Neural progenitor cell (in vitro differentiated cells): Measurements from ENCODE around the gene P4HA1. TPM values are rescaled to one million over a fixed set of nuclear protein-coding genes. Genes with fewer than 3 reads are reported as not detected.
"Not testable (repeated sequence)": the region's sequence is repeated elsewhere in the genome, so short reads cannot be mapped to it uniquely, and the experiment has no call there.

Experiments used
- DNase-seq: peaks from one replicate; pipeline ENCODE4 v3.0.0-alpha.2; 2016; ENCODE audit warnings: low spot score
- H2AFZ ChIP-seq: fragments of 200-600 bp; sonication (generic); replicated peaks from 2 replicates; pipeline ENCODE4 v1.6.1; 2016; ENCODE audit warnings: antibody characterized with exemption
- H3F3A ChIP-seq: fragments of 200-600 bp; sonication (generic); 2 replicates; pipeline ENCODE4 v1.6.1; 2016; ENCODE audit warnings: antibody characterized with exemption, low read depth
- H3K27ac ChIP-seq: fragments of 200-600 bp; sonication (generic); 2 replicates; pipeline ENCODE4 v1.5.1; 2016; ENCODE audit warnings: mild to moderate bottlenecking
- H3K27me3 ChIP-seq: fragments of 200-600 bp; sonication (generic); 2 replicates; pipeline ENCODE4 v1.6.1; 2016; ENCODE audit warnings: mild to moderate bottlenecking, moderate library complexity
- H3K36me3 ChIP-seq: fragments of 200-600 bp; sonication (generic); 2 replicates; pipeline ENCODE4 v1.5.1; 2016
- H3K4me1 ChIP-seq: fragments of 200-600 bp; sonication (generic); 2 replicates; pipeline ENCODE4 v1.6.1; 2016; ENCODE audit warnings: mixed run types
- H3K4me2 ChIP-seq: fragments of 200-600 bp; sonication (generic); 2 replicates; pipeline ENCODE4 v1.6.1; 2016
- H3K4me3 ChIP-seq: fragments of 200-600 bp; sonication (generic); 2 replicates; pipeline ENCODE4 v1.5.1; 2016
- H3K79me2 ChIP-seq: fragments of 200-600 bp; sonication (generic); 2 replicates; pipeline ENCODE4 v1.6.1; 2016; ENCODE audit warnings: low read depth
- H3K9ac ChIP-seq: fragments of 200-600 bp; sonication (generic); 2 replicates; pipeline ENCODE4 v1.6.1; 2016
- H3K9me3 ChIP-seq: fragments of 200-600 bp; sonication (generic); 2 replicates; pipeline ENCODE4 v1.5.1; 2016; ENCODE audit warnings: low read depth
- H4K20me1 ChIP-seq: fragments of 200-600 bp; sonication (generic); 2 replicates; pipeline ENCODE4 v1.6.1; 2016; ENCODE audit warnings: low read depth
- H3K27ac Mint-ChIP-seq: 3 replicates; pipeline ENCODE4 v1.8.0; 2021; ENCODE audit warnings: mixed read lengths
- H3K27me3 Mint-ChIP-seq: 2 replicates; pipeline ENCODE4 v1.8.0; 2022; ENCODE audit warnings: low read depth, mild to moderate bottlenecking, inconsistent platforms, moderate library complexity, mixed read lengths; ENCODE audit not compliant: insufficient read depth
- H3K36me3 Mint-ChIP-seq: 3 replicates; pipeline ENCODE4 v1.8.0; 2021; ENCODE audit warnings: mixed read lengths
- H3K4me1 Mint-ChIP-seq: 3 replicates; pipeline ENCODE4 v1.8.0; 2021; ENCODE audit warnings: mixed read lengths
- H3K4me3 Mint-ChIP-seq: 3 replicates; pipeline ENCODE4 v1.8.0; 2021; ENCODE audit warnings: mild to moderate bottlenecking, moderate library complexity, mixed read lengths
- H3K9me3 Mint-ChIP-seq: 3 replicates; pipeline ENCODE4 v1.8.0; 2020; ENCODE audit warnings: mixed read lengths
- CTCF ChIP-seq: fragments of 200-600 bp; sonication (generic); IDR thresholded peaks from 2 replicates; pipeline ENCODE4 v1.5.1; 2017; ENCODE audit warnings: antibody characterized with exemption, mild to moderate bottlenecking
- EZH2 ChIP-seq: fragments of 200-600 bp; sonication (generic); IDR thresholded peaks from 2 replicates; pipeline ENCODE4 v1.6.1; 2017; ENCODE audit warnings: antibody characterized with exemption, mild to moderate bottlenecking, moderate library complexity
- EZH2phosphoT487 ChIP-seq: fragments of 200-600 bp; sonication (generic); IDR thresholded peaks from 2 replicates; pipeline ENCODE4 v1.6.1; 2017; ENCODE audit warnings: antibody characterized with exemption
- total RNA-seq: library from RNA; depleted of rRNA; stranded (reverse); fragments of >200 nt; gene quantifications from 2 replicates; pipeline ENCODE4 v1.2.3, GENCODE V29; 2015; ENCODE audit warnings: low replicate concordance

The P4HA1 gene
- total RNA-seq, 1 donor from 2014 or later: 200 TPM

GRCh38 chr10:73119457-73119856, 22.8 kb upstream of the P4HA1 start:
- Histone ChIP-seq H3K27me3 (no peaks in the 10 kb centered on the region), H3K4me2 (no peak overlapping the region), H4K20me1 (no peaks in the 10 kb centered on the region), H3K79me2 (no peaks in the 10 kb centered on the region), H2AFZ (no peak overlapping the region), H3F3A (peaks cover 3% of the 10 kb centered on the region), H3K36me3 (no peaks in the 10 kb centered on the region), H3K9ac (no peak overlapping the region), H3K9me3 (no peaks in the 10 kb centered on the region), H3K27ac (no peak overlapping the region), H3K4me1 (no peaks in the 10 kb centered on the region), H3K4me3 (no peak overlapping the region)
- Mint-ChIP-seq H3K4me1 (peaks cover 6% of the 10 kb centered on the region), H3K36me3 (no peaks in the 10 kb centered on the region), H3K27ac (no peak overlapping the region), H3K4me3 (no peak overlapping the region), H3K27me3 (no peaks in the 10 kb centered on the region), H3K9me3 (no peaks in the 10 kb centered on the region)
- no peak for DNase-seq
- no peak for TF ChIP-seq EZH2
- no peak for TF ChIP-seq CTCF
- TF ChIP-seq EZH2phosphoT487: no peak

GRCh38 chr10:73117976-73118743, 21.5 kb upstream of the P4HA1 start:
- H3K4me2 ChIP-seq: no peak overlapping the region
- no peaks in the 10 kb centered on the region for H3K4me1 ChIP-seq

GRCh38 chr10:73116017-73116416, 19.4 kb upstream of the P4HA1 start:
- no peaks in the 10 kb centered on the region for H3K27me3 ChIP-seq
- Mint-ChIP-seq H3K27ac (no peak overlapping the region), H3K9me3 (no peaks in the 10 kb centered on the region), H3K4me1 (peaks cover 6% of the 10 kb centered on the region), H3K4me3 (no peak overlapping the region), H3K36me3 (no peaks in the 10 kb centered on the region), H3K27me3 (no peaks in the 10 kb centered on the region)
- H3K4me1 ChIP-seq: no peaks in the 10 kb centered on the region
- H3K4me3 ChIP-seq: no peak overlapping the region
- H3K36me3 ChIP-seq: no peaks in the 10 kb centered on the region
- peaks cover 13% of the 10 kb centered on the region for H3F3A ChIP-seq
- no peak overlapping the region for H3K9ac ChIP-seq
- H3K79me2 ChIP-seq: no peaks in the 10 kb centered on the region
- no peaks in the 10 kb centered on the region for H4K20me1 ChIP-seq
- H3K4me2 ChIP-seq: no peak overlapping the region
- TF ChIP-seq EZH2phosphoT487: no peak
- H3K9me3 ChIP-seq: no peaks in the 10 kb centered on the region
- H3K27ac ChIP-seq: no peak overlapping the region
- DNase-seq: no peak
- no peak overlapping the region for H2AFZ ChIP-seq

More at GRCh38 chr10:73117976-73118743, 21.5 kb upstream of the P4HA1 start:
- Histone ChIP-seq H3K79me2 (no peaks in the 10 kb centered on the region), H3K27me3 (no peaks in the 10 kb centered on the region), H3K9ac (no peak overlapping the region), H4K20me1 (no peaks in the 10 kb centered on the region), H3F3A (peaks cover 7% of the 10 kb centered on the region), H3K36me3 (no peaks in the 10 kb centered on the region), H3K9me3 (no peaks in the 10 kb centered on the region), H3K4me3 (no peak overlapping the region), H3K27ac (no peak overlapping the region), H2AFZ (no peak overlapping the region)
- peaks cover 6% of the 10 kb centered on the region for H3K4me1 Mint-ChIP-seq
- no peak for TF ChIP-seq EZH2
- no peak for TF ChIP-seq CTCF
- no peak for TF ChIP-seq EZH2phosphoT487
- DNase-seq: no peak
- H3K27ac Mint-ChIP-seq: peak overlapping the region; percentile 83
- H3K9me3 Mint-ChIP-seq: no peaks in the 10 kb centered on the region
- no peaks in the 10 kb centered on the region for H3K27me3 Mint-ChIP-seq
- no peaks in the 10 kb centered on the region for H3K36me3 Mint-ChIP-seq
- no peak overlapping the region for H3K4me3 Mint-ChIP-seq

GRCh38 chr10:73113551-73113950, 16.9 kb upstream of the P4HA1 start:
- Histone ChIP-seq H3K9me3 (no peaks in the 10 kb centered on the region), H3K9ac (no peak overlapping the region), H3F3A (peaks cover 13% of the 10 kb centered on the region), H3K4me2 (no peak overlapping the region), H3K4me3 (no peak overlapping the region), H2AFZ (no peak overlapping the region), H4K20me1 (no peaks in the 10 kb centered on the region), H3K27me3 (no peaks in the 10 kb centered on the region), H3K27ac (no peak overlapping the region), H3K79me2 (no peaks in the 10 kb centered on the region), H3K36me3 (no peaks in the 10 kb centered on the region), H3K4me1 (no peaks in the 10 kb centered on the region)
- H3K27ac Mint-ChIP-seq: no peak overlapping the region
- peaks cover 9% of the 10 kb centered on the region for H3K4me1 Mint-ChIP-seq
- H3K4me3 Mint-ChIP-seq: no peak overlapping the region
- DNase-seq: no peak
- peaks cover 2% of the 10 kb centered on the region for H3K27me3 Mint-ChIP-seq
- no peak for TF ChIP-seq EZH2phosphoT487
- TF ChIP-seq CTCF: no peak
- no peak for TF ChIP-seq EZH2
- peaks cover 17% of the 10 kb centered on the region for H3K36me3 Mint-ChIP-seq
- H3K9me3 Mint-ChIP-seq: peaks cover 3% of the 10 kb centered on the region

- H3K79me2 ChIP-seq, H3K4me3 ChIP-seq, H3K36me3 ChIP-seq, DNase-seq, H3K4me3 Mint-ChIP-seq, H3K9me3 Mint-ChIP-seq, H3K4me1 ChIP-seq, H3K4me2 ChIP-seq, H3K9ac ChIP-seq, H3K4me1 Mint-ChIP-seq, H2AFZ ChIP-seq, H3K27ac Mint-ChIP-seq, H3K27ac ChIP-seq, H4K20me1 ChIP-seq, H3K27me3 Mint-ChIP-seq, H3K27me3 ChIP-seq, H3K9me3 ChIP-seq, H3F3A ChIP-seq: not testable (repeated sequence)
- peaks cover 21% of the 10 kb centered on the region for H3K36me3 Mint-ChIP-seq
These were observed 15.4 kb upstream of the P4HA1 start for GRCh38 chr10:73112032-73112431.
